Measurements from ENCODE around the gene CRIM1.
A peak's percentile ranks its signal among the peaks of the same experiment; 100 is the strongest.

CRIM1 gene

DNA sequence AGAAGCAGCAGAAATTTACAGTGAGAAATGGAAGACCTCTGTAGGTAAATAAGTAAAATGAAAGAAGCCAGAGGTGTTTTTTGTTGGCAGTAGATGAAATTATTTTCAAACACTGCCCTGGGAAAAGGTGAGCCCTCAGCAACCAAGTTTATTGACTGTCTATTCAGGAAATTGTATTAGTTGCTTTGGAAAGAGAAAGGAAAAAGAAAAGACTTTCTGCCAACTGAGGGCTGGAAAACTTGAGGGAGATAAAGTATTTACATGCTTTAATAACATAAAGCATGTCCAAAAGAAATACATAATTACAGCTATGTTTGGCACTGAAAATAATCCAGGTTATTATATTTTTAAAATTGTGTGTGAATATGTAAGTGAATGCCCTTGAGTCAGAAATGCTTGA lies 14.7 kb downstream of the CRIM1 start:
- Histone ChIP-seq H3K27me3 (ENCODE audit: control insufficient read depth in 1 of 2, insufficient read depth in 2 of 2, low read length in 2 of 2) (no peaks in the 10 kb centered on the region), H3K36me3 (ENCODE audit: control insufficient read depth in 1 of 2, insufficient read depth in 2 of 2, low read length in 2 of 2) (no peaks in the 10 kb centered on the region), H3K4me1 (ENCODE audit: control insufficient read depth in 1 of 2, insufficient read depth in 2 of 2, low read length in 2 of 2) (peaks cover 40 to 54% of the 10 kb centered on the region in 2 donors), H3K4me3 (ENCODE audit: low read depth in 1 of 2, low read length in 2 of 2) (no peak overlapping the region), H3K27ac (ENCODE audit: low read depth, low read length) (no peak overlapping the region), H3K9me3 (ENCODE audit: control insufficient read depth in 1 of 2, low read length in 2 of 2) (no peaks in the 10 kb centered on the region), H3K9ac (ENCODE audit: low read depth in 1 of 2, low read length in 2 of 2) (no peak overlapping the region)

- H3K4me3 ChIP-seq (ENCODE audit: low read depth in 1 of 2, low read length in 2 of 2) = peak overlapping the region in 1 of 2 donors; percentile 9
- H3K36me3 ChIP-seq (ENCODE audit: control insufficient read depth in 1 of 2, insufficient read depth in 2 of 2, low read length in 2 of 2) = no peaks in the 10 kb centered on the region
- no peak overlapping the region for H3K27ac ChIP-seq (ENCODE audit: low read depth, low read length)
- no peaks in the 10 kb centered on the region for H3K27me3 ChIP-seq (ENCODE audit: control insufficient read depth in 1 of 2, insufficient read depth in 2 of 2, low read length in 2 of 2)
- H3K9ac ChIP-seq (ENCODE audit: low read depth in 1 of 2, low read length in 2 of 2) = no peak overlapping the region
- H3K4me1 ChIP-seq (ENCODE audit: control insufficient read depth in 1 of 2, insufficient read depth in 2 of 2, low read length in 2 of 2) = peaks cover 41 to 62% of the 10 kb centered on the region in 2 donors
- H3K9me3 ChIP-seq (ENCODE audit: control insufficient read depth in 1 of 2, low read length in 2 of 2) = no peaks in the 10 kb centered on the region
These were observed 15.7 kb downstream of the CRIM1 start for GRCh38 chr2:36371070-36371874.

DNA sequence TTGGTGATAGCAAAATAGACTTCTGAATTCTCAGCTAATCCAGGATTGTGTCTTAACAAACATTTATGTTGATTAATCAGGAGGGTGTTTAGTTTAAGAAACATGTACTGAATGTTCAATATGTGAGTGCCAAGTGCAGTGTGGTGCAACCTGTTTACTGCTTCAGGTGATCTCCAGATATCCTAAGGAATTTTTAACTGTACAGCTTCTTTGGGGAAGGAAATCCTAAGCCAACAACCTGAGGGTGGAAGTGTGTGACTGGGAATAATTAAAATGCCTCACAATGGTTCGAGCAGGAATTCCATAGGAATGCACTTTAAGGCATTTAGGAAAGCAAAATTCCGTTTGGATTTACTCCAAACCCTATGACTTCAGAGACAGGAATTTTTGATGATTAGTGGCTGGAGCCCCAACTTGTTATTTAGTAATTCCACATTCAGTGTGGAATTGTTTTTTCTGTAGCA lies 16.4 kb downstream of the CRIM1 start:
- peaks cover 48 to 65% of the 10 kb centered on the region in 2 donors for H3K4me1 ChIP-seq (ENCODE audit: control insufficient read depth in 1 of 2, insufficient read depth in 2 of 2, low read length in 2 of 2)
- H3K27ac ChIP-seq (ENCODE audit: low read depth, low read length) = no peak overlapping the region
- H3K9ac ChIP-seq (ENCODE audit: low read depth in 1 of 2, low read length in 2 of 2) = no peak overlapping the region

GRCh38 chr2:36373149-36373926 lies 17.8 kb downstream of the CRIM1 start:
- no peak overlapping the region for H3K9ac ChIP-seq (ENCODE audit: low read depth in 1 of 2, low read length in 2 of 2)

More for the DNA sequence above, 16.4 kb downstream of the CRIM1 start:
- H3K4me3 ChIP-seq (ENCODE audit: low read depth in 1 of 2, low read length in 2 of 2) = no peak overlapping the region
- H3K9me3 ChIP-seq (ENCODE audit: control insufficient read depth in 1 of 2, low read length in 2 of 2) = no peaks in the 10 kb centered on the region
- no peaks in the 10 kb centered on the region for H3K36me3 ChIP-seq (ENCODE audit: control insufficient read depth in 1 of 2, insufficient read depth in 2 of 2, low read length in 2 of 2)
- no peaks in the 10 kb centered on the region for H3K27me3 ChIP-seq (ENCODE audit: control insufficient read depth in 1 of 2, insufficient read depth in 2 of 2, low read length in 2 of 2)

DNA sequence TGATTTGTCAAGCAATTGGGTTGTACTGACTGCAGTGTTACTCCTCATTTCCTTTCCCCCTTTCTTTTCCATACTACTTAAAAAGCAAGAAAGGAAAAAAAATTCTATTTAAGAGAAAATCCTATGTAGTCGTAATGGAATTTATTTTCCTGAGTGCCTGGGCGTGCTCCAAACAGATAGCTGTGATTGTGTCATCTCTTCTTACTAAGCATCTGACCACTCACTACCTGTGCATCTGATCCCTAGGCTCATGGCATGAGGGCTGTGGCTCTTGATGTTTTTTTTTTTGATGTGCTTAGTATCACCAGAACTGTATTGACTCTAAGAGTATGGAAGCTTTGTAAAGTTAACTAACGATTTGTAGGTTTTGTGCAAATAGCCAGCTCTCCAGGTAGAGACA lies 19.0 kb downstream of the CRIM1 start:
- no peaks in the 10 kb centered on the region for H3K9me3 ChIP-seq (ENCODE audit: control insufficient read depth in 1 of 2, low read length in 2 of 2)
- peaks cover 36 to 59% of the 10 kb centered on the region in 2 donors for H3K4me1 ChIP-seq (ENCODE audit: control insufficient read depth in 1 of 2, insufficient read depth in 2 of 2, low read length in 2 of 2)
- H3K9ac ChIP-seq (ENCODE audit: low read depth in 1 of 2, low read length in 2 of 2) = no peak overlapping the region
- no peak overlapping the region for H3K27ac ChIP-seq (ENCODE audit: low read depth, low read length)
- no peaks in the 10 kb centered on the region for H3K36me3 ChIP-seq (ENCODE audit: control insufficient read depth in 1 of 2, insufficient read depth in 2 of 2, low read length in 2 of 2)
- H3K4me3 ChIP-seq (ENCODE audit: low read depth in 1 of 2, low read length in 2 of 2) = no peak overlapping the region
- no peaks in the 10 kb centered on the region for H3K27me3 ChIP-seq (ENCODE audit: control insufficient read depth in 1 of 2, insufficient read depth in 2 of 2, low read length in 2 of 2)

More at GRCh38 chr2:36373149-36373926, 17.8 kb downstream of the CRIM1 start:
- H3K9me3 ChIP-seq (ENCODE audit: control insufficient read depth in 1 of 2, low read length in 2 of 2) = no peaks in the 10 kb centered on the region
- peak overlapping the region; percentile 44 for H3K27ac ChIP-seq (ENCODE audit: low read depth, low read length)
- H3K4me1 ChIP-seq (ENCODE audit: control insufficient read depth in 1 of 2, insufficient read depth in 2 of 2, low read length in 2 of 2) = peaks cover 38 to 61% of the 10 kb centered on the region in 2 donors
- H3K36me3 ChIP-seq (ENCODE audit: control insufficient read depth in 1 of 2, insufficient read depth in 2 of 2, low read length in 2 of 2) = no peaks in the 10 kb centered on the region
- no peaks in the 10 kb centered on the region for H3K27me3 ChIP-seq (ENCODE audit: control insufficient read depth in 1 of 2, insufficient read depth in 2 of 2, low read length in 2 of 2)
- no peak overlapping the region for H3K4me3 ChIP-seq (ENCODE audit: low read depth in 1 of 2, low read length in 2 of 2)

- peaks cover 38 to 53% of the 10 kb centered on the region in 2 donors for H3K4me1 ChIP-seq (ENCODE audit: control insufficient read depth in 1 of 2, insufficient read depth in 2 of 2, low read length in 2 of 2)
- peak overlapping the region in 1 of 2 donors; percentile 24 for H3K4me3 ChIP-seq (ENCODE audit: low read depth in 1 of 2, low read length in 2 of 2)
- no peak overlapping the region for H3K27ac ChIP-seq (ENCODE audit: low read depth, low read length)
- no peak overlapping the region for H3K9ac ChIP-seq (ENCODE audit: low read depth in 1 of 2, low read length in 2 of 2)
- no peaks in the 10 kb centered on the region for H3K9me3 ChIP-seq (ENCODE audit: control insufficient read depth in 1 of 2, low read length in 2 of 2)
- H3K27me3 ChIP-seq (ENCODE audit: control insufficient read depth in 1 of 2, insufficient read depth in 2 of 2, low read length in 2 of 2) = no peaks in the 10 kb centered on the region
- no peaks in the 10 kb centered on the region for H3K36me3 ChIP-seq (ENCODE audit: control insufficient read depth in 1 of 2, insufficient read depth in 2 of 2, low read length in 2 of 2)
These were observed 20.8 kb downstream of the CRIM1 start for GRCh38 chr2:36376319-36376765.

GRCh38 chr2:36376992-36377738 lies 21.6 kb downstream of the CRIM1 start:
- no peaks in the 10 kb centered on the region for H3K36me3 ChIP-seq (ENCODE audit: control insufficient read depth in 1 of 2, insufficient read depth in 2 of 2, low read length in 2 of 2)
- no peaks in the 10 kb centered on the region for H3K27me3 ChIP-seq (ENCODE audit: control insufficient read depth in 1 of 2, insufficient read depth in 2 of 2, low read length in 2 of 2)
- peaks cover 35 to 45% of the 10 kb centered on the region in 2 donors for H3K4me1 ChIP-seq (ENCODE audit: control insufficient read depth in 1 of 2, insufficient read depth in 2 of 2, low read length in 2 of 2)
- no peak overlapping the region for H3K9ac ChIP-seq (ENCODE audit: low read depth in 1 of 2, low read length in 2 of 2)
- H3K9me3 ChIP-seq (ENCODE audit: control insufficient read depth in 1 of 2, low read length in 2 of 2) = no peaks in the 10 kb centered on the region
- no peak overlapping the region for H3K27ac ChIP-seq (ENCODE audit: low read depth, low read length)
- H3K4me3 ChIP-seq (ENCODE audit: low read depth in 1 of 2, low read length in 2 of 2) = peak overlapping the region in 1 of 2 donors; percentile 24

DNA sequence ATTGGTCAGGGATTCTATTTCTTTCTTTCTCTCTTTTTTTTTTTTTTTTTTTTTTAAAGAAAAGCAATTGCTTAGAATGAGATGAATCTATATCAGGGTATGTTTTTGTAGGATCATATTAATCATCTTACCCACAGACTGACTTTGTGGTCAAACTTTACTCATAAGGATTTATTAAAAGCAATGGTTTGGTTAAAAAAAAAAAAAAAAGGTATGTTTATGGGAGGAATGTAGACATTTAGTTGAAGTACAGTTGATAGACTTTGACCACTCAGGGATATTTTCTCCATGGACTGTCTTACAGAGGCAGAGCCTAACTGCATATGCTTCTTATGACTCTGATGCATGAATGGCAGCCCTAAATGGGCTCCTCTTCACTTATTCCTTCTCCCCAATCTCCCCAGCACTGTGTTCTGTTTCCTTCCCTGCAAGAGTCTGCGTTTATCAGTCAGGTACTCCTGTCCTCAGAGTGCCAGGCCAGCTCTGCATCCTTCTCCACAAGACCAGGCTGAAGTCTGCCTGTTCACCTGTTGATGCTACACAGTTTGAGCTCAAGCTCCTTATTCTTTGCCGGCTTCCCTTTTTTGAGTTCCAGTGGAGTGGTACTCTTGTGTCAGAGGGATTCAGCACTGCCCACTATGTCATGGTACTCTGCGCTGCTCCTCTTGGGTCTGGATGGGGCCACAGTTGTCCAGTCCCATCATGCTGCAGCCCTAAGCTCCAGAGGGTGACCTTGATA lies 24.3 kb downstream of the CRIM1 start:
- H3K4me1 ChIP-seq (ENCODE audit: control insufficient read depth in 1 of 2, insufficient read depth in 2 of 2, low read length in 2 of 2) = peaks cover 20 to 23% of the 10 kb centered on the region in 2 donors
- no peaks in the 10 kb centered on the region for H3K27me3 ChIP-seq (ENCODE audit: control insufficient read depth in 1 of 2, insufficient read depth in 2 of 2, low read length in 2 of 2)
- no peak overlapping the region for H3K27ac ChIP-seq (ENCODE audit: low read depth, low read length)

GRCh38 chr2:36380624-36381481 lies 25.3 kb downstream of the CRIM1 start:
- no peaks in the 10 kb centered on the region for H3K27me3 ChIP-seq (ENCODE audit: control insufficient read depth in 1 of 2, insufficient read depth in 2 of 2, low read length in 2 of 2)
- no peaks in the 10 kb centered on the region for H3K36me3 ChIP-seq (ENCODE audit: control insufficient read depth in 1 of 2, insufficient read depth in 2 of 2, low read length in 2 of 2)
- no peak overlapping the region for H3K4me3 ChIP-seq (ENCODE audit: low read depth in 1 of 2, low read length in 2 of 2)
- H3K4me1 ChIP-seq (ENCODE audit: control insufficient read depth in 1 of 2, insufficient read depth in 2 of 2, low read length in 2 of 2) = peaks cover 18 to 20% of the 10 kb centered on the region in 2 donors
- no peak overlapping the region for H3K27ac ChIP-seq (ENCODE audit: low read depth, low read length)
- no peaks in the 10 kb centered on the region for H3K9me3 ChIP-seq (ENCODE audit: control insufficient read depth in 1 of 2, low read length in 2 of 2)
- H3K9ac ChIP-seq (ENCODE audit: low read depth in 1 of 2, low read length in 2 of 2) = no peak overlapping the region

More for the DNA sequence above, 24.3 kb downstream of the CRIM1 start:
- Histone ChIP-seq H3K4me3 (ENCODE audit: low read depth in 1 of 2, low read length in 2 of 2) (no peak overlapping the region), H3K9ac (ENCODE audit: low read depth in 1 of 2, low read length in 2 of 2) (no peak overlapping the region), H3K36me3 (ENCODE audit: control insufficient read depth in 1 of 2, insufficient read depth in 2 of 2, low read length in 2 of 2) (no peaks in the 10 kb centered on the region), H3K9me3 (ENCODE audit: control insufficient read depth in 1 of 2, low read length in 2 of 2) (no peaks in the 10 kb centered on the region)

Data from duodenal mucosa (tissue), 2 donors.